Activated naive CD8-positive, alpha-beta T cell treated with anti-CD3 and anti-CD28 coated beads, Interleukin-2, amount 50 U/mL, for 24 hours (primary cell): Measurements from ENCODE around the gene TTLL1.
"Not testable (repeated sequence)": the region's sequence is repeated elsewhere in the genome, so short reads cannot be mapped to it uniquely, and the experiment has no call there.

Source experiments
- ATAC-seq: fragments of 150-1000 bp; cut with Tn5 transposase; one replicate; pipeline ENCODE4 v1.10.0; 2021
- DNase-seq: peaks from one replicate; pipeline ENCODE4 v3.0.0; 2021
- H3K27ac Mint-ChIP-seq: one replicate; pipeline ENCODE4 v1.8.0; 2021; ENCODE audit warnings: mild to moderate bottlenecking, mixed read lengths
- H3K27me3 Mint-ChIP-seq: one replicate; pipeline ENCODE4 v1.8.0; 2021; ENCODE audit warnings: mixed read lengths
- H3K36me3 Mint-ChIP-seq: one replicate; pipeline ENCODE4 v1.8.0; 2021; ENCODE audit warnings: low read depth, mixed read lengths
- H3K4me1 Mint-ChIP-seq: one replicate; pipeline ENCODE4 v1.8.0; 2021; ENCODE audit warnings: mixed read lengths
- H3K4me3 Mint-ChIP-seq: one replicate; pipeline ENCODE4 v1.8.0; 2021; ENCODE audit warnings: mild to moderate bottlenecking, moderate library complexity, mixed read lengths
- H3K9me3 Mint-ChIP-seq: one replicate; pipeline ENCODE4 v1.8.0; 2021; ENCODE audit warnings: mixed read lengths

Gene TTLL1

DNA sequence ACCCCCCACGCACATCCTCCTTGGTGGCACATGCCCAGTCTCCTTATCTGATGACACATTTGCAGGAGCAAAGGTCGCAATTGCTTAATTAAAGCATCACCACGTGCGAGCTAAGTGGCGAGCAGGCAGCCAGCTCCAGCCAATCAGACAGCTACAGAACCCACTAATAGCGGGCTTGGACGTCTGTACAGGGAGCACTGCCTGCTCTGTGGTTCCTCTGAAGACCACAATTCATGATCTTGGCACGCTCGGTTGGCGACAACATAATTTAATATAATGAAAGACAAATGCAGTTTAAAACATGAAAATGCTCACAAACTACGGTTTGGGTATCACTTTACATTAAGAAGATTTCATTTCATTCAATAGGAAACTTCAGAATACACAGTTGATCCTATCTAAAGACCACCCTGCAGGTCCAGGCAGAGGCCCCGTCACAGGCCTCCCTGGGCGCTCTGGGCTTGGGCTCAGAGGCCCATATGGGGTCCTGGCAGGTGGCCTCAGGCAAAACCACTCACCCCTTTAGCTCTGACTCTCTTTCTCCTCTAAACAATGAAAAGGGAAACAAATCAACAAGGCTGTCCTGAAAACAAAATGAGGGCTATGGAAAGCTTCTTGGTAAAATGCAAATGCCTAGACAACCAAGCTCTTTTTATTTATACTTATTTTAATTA is 84.7 kb downstream of the TTLL1 start:
- DNase-seq (peak; percentile 21), ATAC-seq (peak; percentile 45)
- Mint-ChIP-seq H3K36me3 (no peaks in the 10 kb centered on the region), H3K4me3 (no peak overlapping the region), H3K9me3 (no peaks in the 10 kb centered on the region), H3K27ac (peak overlapping the region; percentile 79), H3K4me1 (peaks cover 87% of the 10 kb centered on the region), H3K27me3 (no peaks in the 10 kb centered on the region)

DNA sequence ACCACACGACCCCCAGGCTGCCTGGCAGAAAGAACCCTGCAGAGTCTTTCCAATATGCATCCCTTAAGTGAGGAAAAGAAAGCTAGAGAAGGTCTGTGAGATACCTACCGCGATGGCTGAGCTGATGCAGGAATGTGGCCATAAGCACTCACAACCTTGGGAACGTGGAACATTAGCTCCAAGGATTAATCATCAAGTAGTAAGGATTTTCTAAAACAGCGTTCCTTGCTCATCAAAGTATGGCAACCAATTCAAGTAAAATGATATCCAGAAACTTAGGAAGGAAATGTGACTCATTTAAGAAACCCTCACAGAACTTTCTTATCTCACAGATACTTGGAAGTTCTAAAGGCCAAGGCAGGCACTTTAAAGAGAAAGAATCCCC is 87.0 kb downstream of the TTLL1 start:
- Mint-ChIP-seq H3K4me3 (no peak overlapping the region), H3K27me3 (no peaks in the 10 kb centered on the region), H3K9me3 (no peaks in the 10 kb centered on the region), H3K36me3 (no peaks in the 10 kb centered on the region), H3K27ac (peak overlapping the region; percentile 37), H3K4me1 (peaks cover 95% of the 10 kb centered on the region)
- ATAC-seq (no peak), DNase-seq (no peak)

DNA sequence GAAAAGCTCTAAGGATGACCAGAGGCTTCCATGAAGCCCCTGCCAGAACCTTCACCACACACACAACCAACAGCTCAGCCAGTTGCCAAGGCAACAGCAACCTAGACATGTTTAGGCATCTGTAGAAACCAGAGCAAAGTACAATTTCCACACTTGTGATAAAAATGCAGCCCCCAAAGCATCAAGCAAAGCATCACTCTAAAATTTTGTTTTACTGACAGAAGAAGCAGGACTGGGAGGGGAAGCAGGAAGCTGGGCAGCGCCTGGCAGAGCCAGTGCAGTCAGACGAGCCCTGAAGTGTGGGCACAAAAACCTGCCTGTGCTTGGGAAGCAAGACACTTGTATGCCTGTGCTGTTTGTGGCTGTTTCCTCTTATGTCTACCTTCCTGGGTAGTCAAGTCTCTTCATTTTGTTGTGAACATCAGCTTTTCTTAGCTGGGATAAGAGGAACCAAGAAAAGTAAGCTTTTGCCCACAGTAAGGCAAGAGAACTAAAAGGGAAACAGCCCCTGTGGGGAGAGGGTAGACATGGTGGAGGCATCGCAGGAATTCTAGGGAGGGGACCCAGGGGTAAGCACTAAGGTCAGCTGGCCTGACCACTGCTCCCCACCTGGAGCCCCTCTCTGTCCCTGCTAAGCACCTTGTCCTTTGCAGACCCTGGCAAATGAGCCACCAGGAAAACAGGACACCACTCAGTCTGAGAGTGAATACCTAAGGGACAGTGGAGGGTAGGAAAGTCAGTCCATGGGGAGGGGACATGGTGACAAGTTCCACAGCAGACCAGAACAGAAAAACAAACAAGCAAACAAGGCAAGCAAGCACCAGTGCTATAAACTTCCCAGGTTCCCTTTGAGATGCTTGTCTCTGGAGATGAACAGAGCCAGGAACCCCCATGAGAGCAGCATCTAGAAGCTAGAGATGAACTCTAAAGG is 87.7 kb downstream of the TTLL1 start:
- H3K4me3 Mint-ChIP-seq = no peak overlapping the region
- H3K4me1 Mint-ChIP-seq = peaks cover 89% of the 10 kb centered on the region
- no peak for DNase-seq
- no peaks in the 10 kb centered on the region for H3K9me3 Mint-ChIP-seq
- H3K27ac Mint-ChIP-seq = peak overlapping the region; percentile 75
- H3K27me3 Mint-ChIP-seq = no peaks in the 10 kb centered on the region
- no peaks in the 10 kb centered on the region for H3K36me3 Mint-ChIP-seq
- ATAC-seq = no peak

DNA sequence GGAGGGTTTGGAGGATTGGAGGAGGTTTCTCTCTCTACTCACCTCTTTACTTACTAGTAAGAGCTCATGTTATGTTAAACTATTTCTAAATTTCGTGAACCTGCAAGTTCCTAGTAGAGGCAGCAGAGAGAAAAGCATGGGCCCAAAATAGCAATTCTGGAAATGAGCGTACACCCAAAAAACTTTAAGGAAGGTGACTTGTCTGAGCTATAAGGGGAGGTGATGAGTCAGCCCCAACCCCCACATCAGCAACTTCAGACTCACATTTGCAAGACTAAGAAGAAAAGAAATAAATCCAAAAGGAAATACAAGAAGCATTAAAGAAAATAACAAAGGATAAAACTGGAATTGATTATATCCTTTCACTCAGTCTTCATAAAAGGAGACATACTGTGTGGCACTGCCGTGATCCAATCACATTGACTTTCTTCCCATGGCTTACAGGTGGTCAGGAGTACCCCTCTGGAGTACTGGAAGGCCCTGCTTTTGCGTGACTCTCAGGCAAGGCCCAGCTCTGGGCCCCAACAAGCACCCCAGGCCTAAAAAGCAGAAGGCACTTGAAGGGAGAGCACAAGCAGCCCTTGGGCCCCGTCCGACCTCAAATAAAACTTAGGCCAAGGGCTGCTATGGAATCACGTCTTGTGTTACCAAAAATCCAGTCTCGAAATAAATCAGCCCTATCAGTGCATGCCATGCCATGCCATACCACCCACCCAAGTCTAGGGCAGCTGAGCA is 88.6 kb downstream of the TTLL1 start:
- peak; percentile 69 for ATAC-seq
- H3K27me3 Mint-ChIP-seq = no peaks in the 10 kb centered on the region
- H3K4me3 Mint-ChIP-seq = peak overlapping the region; percentile 24
- no peaks in the 10 kb centered on the region for H3K9me3 Mint-ChIP-seq
- peak; percentile 43 for DNase-seq
- peaks cover 82% of the 10 kb centered on the region for H3K4me1 Mint-ChIP-seq
- no peaks in the 10 kb centered on the region for H3K36me3 Mint-ChIP-seq
- H3K27ac Mint-ChIP-seq = peak overlapping the region; percentile 75

DNA sequence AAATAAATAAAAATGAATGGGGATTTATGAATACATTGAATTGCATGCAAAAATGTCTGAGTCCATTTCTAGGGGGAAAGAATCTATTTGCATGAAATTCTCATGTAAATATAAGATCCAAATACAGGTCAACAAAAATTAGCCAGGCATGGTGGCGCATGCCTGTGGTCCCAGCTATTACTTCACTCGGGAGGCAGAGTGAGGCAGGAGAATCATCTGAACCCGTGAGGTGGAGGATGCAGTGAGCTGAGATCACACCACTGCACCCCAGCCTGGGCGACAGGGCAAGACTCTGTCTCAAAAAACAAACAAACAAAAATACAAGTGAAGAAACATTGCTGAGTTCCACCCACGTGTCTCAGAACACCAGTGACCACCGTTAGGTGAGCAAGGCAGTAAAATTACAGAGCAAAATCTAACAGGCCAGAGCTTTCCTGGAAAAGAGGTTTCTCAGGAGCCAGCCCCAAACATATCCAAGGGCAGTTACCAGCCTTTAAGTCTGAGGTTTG is 91.6 kb downstream of the TTLL1 start:
- ATAC-seq (no peak), DNase-seq (no peak)
- Mint-ChIP-seq H3K27ac (peak overlapping the region; percentile 37), H3K27me3 (no peaks in the 10 kb centered on the region), H3K4me1 (peaks cover 70% of the 10 kb centered on the region), H3K4me3 (no peak overlapping the region), H3K36me3 (no peaks in the 10 kb centered on the region), H3K9me3 (no peaks in the 10 kb centered on the region)

DNA sequence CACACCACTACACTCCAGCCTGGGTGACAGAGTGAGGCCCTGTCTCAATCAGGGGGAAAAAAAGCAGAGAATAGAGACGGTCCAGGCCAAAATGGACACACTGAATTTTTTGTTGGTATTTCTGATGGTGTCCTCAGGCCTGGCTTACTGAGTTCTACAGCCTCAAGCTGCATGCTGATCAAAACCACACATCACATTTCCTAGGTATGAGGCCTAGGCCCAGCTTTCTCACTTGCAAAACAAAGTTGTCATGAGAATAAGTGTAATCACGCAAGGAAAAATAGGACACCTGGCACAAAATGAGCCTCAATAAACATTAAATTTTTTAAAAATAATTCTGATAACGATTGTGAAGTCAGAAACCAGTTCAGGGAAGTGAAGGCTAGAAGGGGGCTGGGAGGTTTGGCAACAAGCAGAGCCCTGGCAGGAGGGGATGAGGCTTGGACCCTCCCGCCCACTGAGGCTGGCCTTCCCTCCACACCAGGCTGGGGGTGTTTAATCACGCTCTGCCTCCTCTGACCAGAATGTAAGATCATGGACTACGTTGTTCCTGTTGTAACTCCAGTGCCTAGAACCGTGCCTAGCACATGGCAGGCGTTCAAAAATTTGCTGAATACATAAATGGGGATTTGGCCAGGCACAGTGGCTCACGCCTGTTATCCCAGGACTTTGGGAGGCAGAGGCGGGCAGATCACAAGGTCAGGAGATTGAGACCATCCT is 92.4 kb downstream of the TTLL1 start:
- Mint-ChIP-seq H3K4me1 (peaks cover 62% of the 10 kb centered on the region), H3K36me3 (no peaks in the 10 kb centered on the region), H3K27ac (no peak overlapping the region), H3K27me3 (no peaks in the 10 kb centered on the region), H3K4me3 (no peak overlapping the region), H3K9me3 (no peaks in the 10 kb centered on the region)
- no peak for ATAC-seq
- DNase-seq = no peak

DNA sequence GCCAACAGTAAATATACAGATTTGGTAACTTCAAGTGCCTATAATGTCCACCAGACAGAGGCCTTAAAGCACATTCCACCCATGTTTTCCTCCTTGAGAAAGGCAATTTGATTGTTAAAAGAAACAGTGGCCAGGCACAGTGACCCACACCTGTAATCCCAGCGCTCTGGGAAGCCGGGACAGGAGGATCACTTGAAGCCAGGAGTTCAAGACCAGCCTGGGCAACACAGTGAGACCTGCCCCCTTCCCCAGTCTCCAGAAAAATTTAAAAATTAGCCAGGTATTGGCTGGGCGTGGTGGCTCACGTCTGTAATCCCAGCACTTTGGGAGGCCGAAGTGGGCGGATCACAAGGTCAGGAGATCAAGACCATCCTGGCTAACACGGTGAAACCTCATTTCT is 93.5 kb downstream of the TTLL1 start:
- H3K4me3 Mint-ChIP-seq, H3K9me3 Mint-ChIP-seq, H3K27ac Mint-ChIP-seq, DNase-seq, H3K36me3 Mint-ChIP-seq, H3K27me3 Mint-ChIP-seq, ATAC-seq: not testable (repeated sequence)
- peaks cover 60% of the 10 kb centered on the region for H3K4me1 Mint-ChIP-seq

DNA sequence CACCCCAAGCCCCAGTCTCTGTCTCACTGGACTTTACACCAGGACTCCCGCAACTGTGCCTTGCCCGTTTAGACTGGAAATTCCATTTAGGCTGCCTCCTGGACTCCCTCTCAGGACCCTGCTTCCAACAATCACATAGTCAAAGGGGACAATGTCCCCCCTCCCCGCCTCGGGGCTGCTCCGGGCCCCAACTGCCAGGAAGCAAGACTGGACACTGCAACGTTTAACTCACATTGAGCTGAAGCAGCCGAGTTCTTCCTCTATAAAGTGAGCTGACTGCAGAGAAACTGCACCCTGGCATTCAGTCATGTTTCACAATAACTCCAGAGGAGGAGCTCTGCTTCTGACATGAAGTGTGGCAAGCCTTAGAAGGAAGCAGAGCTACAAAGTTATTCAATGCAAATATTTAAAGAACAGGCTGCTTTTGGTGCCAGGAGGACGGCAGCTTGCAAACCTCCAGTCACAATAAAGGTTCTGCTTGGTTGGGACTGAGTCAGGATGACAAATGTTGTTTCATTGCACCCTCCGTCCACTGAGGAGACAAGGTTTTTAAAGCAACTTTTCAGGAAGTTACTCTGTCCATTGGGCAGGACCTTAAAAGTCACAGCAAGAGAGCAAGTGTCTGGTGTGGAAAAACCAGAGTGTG is 94.2 kb downstream of the TTLL1 start:
- DNase-seq = no peak
- no peak for ATAC-seq
- no peaks in the 10 kb centered on the region for H3K9me3 Mint-ChIP-seq

DNA sequence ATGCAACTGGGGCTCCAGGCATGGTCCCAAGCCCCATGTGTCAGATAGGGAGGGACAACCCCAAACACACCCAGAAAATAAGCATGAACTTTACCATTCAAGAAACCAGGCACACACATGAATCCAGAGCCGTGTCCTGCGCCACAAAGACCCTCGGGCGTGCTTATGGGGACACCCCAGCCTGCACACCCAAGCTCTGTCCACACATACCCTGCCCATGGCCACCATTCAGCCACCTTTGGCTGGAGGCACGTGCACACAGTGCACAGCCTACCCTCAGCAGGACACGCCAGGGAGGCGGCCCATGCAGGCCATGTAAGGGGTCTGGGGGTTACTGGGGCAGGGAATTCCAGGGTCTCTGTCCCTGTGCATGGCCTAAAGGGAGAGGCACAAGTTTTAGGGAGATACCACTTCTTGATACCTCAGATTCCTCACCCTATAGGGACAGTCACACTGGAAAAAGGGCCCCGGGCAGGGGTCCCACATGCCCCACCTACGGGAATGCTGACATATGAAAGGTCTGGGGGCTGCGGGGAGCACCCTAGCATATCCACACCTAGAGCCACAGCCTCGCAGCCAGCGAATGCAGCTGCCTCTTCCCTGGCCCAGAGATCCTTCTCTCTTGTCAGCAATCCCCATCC is 94.8 kb downstream of the TTLL1 start:
- H3K27me3 Mint-ChIP-seq = no peaks in the 10 kb centered on the region
- H3K4me1 Mint-ChIP-seq = peaks cover 53% of the 10 kb centered on the region
- no peak for DNase-seq
- H3K9me3 Mint-ChIP-seq = no peaks in the 10 kb centered on the region
- ATAC-seq = no peak
- H3K27ac Mint-ChIP-seq = no peak overlapping the region
- H3K4me3 Mint-ChIP-seq = no peak overlapping the region
- no peaks in the 10 kb centered on the region for H3K36me3 Mint-ChIP-seq

More for the DNA sequence above, 94.2 kb downstream of the TTLL1 start:
- Mint-ChIP-seq H3K4me1 (peaks cover 59% of the 10 kb centered on the region), H3K27me3 (no peaks in the 10 kb centered on the region), H3K27ac (no peak overlapping the region), H3K4me3 (no peak overlapping the region), H3K36me3 (no peaks in the 10 kb centered on the region)

DNA sequence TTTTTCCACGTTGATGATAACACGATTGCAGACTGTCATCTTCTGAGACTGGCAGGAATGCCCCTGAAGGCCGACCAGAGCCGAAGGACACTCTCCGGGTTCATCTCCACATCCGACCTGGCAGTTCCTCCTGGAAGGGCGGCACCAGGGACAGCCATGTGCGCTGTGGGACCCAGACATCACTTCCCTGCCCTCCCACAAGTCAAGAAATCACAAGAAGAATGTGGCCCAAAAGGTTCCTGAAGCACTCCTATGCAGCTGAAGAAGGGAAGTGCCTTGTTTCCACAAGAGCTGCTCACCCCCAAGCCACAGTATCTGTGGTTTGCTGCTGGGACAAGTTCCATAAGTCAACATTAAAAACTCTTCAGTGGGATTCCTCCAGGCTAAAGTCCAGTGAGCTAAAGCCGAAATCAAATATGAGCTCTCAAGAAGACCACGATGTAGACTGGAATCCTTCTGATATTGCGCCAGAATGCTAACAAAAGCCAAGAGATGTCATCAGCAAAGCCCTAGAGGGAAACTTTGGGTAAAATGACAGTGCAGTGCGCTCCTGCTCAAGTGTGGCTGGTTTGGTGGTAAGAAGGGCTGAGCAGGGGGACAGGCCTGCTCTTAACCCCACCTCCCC is 95.4 kb downstream of the TTLL1 start:
- Mint-ChIP-seq H3K27ac (no peak overlapping the region), H3K4me1 (peaks cover 48% of the 10 kb centered on the region), H3K4me3 (no peak overlapping the region)

DNA sequence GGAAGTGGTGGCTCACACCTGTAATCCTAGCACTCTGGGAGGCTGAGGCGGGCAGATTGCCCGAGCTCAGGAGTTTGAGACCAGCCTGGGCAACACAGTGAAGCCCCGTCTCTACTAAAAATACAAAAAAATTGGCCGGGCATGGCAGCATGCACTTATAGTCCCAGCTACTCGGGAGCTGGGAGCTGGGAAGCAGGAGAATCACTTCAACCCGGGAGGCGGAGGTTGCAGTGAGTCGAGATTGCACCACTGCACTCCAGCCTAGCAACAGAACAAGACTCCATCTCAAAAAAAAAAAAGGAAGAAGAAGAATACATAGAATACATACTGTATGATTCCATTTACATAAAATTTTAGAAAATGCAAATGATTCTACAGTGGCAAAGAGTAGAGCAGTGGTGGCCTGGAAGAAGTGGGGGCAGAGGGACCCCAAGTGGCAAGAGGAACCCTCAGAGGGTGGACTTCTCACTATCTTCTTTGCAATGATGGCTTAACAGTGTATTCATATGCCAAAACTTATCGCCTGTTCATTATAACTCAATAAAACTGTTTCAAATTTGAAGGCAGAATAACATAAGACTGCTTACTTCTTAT is 96.2 kb downstream of the TTLL1 start:
- H3K4me3 Mint-ChIP-seq = no peak overlapping the region
- DNase-seq (no peak), ATAC-seq (no peak)
- no peaks in the 10 kb centered on the region for H3K27me3 Mint-ChIP-seq
- no peaks in the 10 kb centered on the region for H3K9me3 Mint-ChIP-seq
- no peaks in the 10 kb centered on the region for H3K36me3 Mint-ChIP-seq
- peaks cover 40% of the 10 kb centered on the region for H3K4me1 Mint-ChIP-seq
- H3K27ac Mint-ChIP-seq = no peak overlapping the region

More for the DNA sequence above, 95.4 kb downstream of the TTLL1 start:
- H3K36me3 Mint-ChIP-seq = no peaks in the 10 kb centered on the region
- ATAC-seq (no peak), DNase-seq (no peak)
- H3K9me3 Mint-ChIP-seq = no peaks in the 10 kb centered on the region
- H3K27me3 Mint-ChIP-seq = no peaks in the 10 kb centered on the region

DNA sequence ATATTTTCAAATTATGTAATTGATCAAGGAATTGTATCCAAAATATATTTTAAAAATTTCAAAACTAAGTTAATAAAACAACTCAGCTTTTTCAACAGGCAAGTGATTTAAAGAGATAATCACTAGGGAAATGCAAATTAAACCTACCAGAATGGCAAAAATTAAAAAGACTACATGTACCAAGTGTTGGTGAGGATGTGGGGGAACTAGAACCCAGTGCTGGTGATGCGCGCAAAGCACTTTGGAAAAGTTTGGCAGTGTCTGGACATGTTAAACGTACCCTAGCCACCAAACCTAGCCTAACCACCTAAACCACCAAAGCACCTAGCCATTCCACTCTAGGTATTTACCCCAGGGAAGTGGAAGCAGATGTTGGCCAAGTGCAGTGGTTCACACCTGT is 97.1 kb downstream of the TTLL1 start:
- Mint-ChIP-seq H3K9me3 (no peaks in the 10 kb centered on the region), H3K4me3 (no peak overlapping the region), H3K27ac (no peak overlapping the region), H3K27me3 (no peaks in the 10 kb centered on the region), H3K36me3 (no peaks in the 10 kb centered on the region), H3K4me1 (peaks cover 35% of the 10 kb centered on the region)
- DNase-seq (no peak), ATAC-seq (no peak)
